HCT116 (cell line): Measurements from ENCODE around the gene ADAM19. TPM values are rescaled to one million over a fixed set of nuclear protein-coding genes. Genes with fewer than 3 reads are reported as not detected.

Source experiments
- ATAC-seq: fragments of 200-7000 bp; cut with Tn5 transposase; 2 replicates; pipeline ENCODE4 v1.9.1; 2020; ENCODE audit warnings: mild to moderate bottlenecking, moderate library complexity
- BruUV-seq: library from RNA; stranded (reverse); fragments of 400-500 nt; replicated peaks from 2 replicates; lab custom pipeline; 2021; lab: Mats Ljungman, UMichigan
- CTCF ChIA-PET: fragments of 300-600 bp; sonication (Branson Sonifier 250); formaldehyde crosslinking; loops from one replicate; lab custom pipeline; 2021; ENCODE audit warnings: antibody characterized with exemption; lab: Charles Lee
- POLR2A ChIA-PET: fragments of 300-600, 350-600 bp; sonication (Branson Sonifier 250); formaldehyde crosslinking; loops from one replicate; lab custom pipeline; 2021; ENCODE audit warnings: antibody characterized with exemption; lab: Charles Lee
- RAD21 ChIA-PET, 2 experiments: fragments of 300-600 bp; sonication (Branson Sonifier 250); formaldehyde crosslinking; loops; one replicate each; lab custom pipeline; 2023; ENCODE audit warnings: low total read pairs in 2 of 2; ENCODE audit not compliant: uncharacterized antibody in 2 of 2, unreplicated experiment in 2 of 2, low non-redundant PET in 1 of 2; lab: Charles Lee
- DNase-seq: peaks from one replicate; pipeline ENCODE4 v3.0.0-alpha.2; 2010; ENCODE audit warnings: low read depth, low spot score
- H2AFZ ChIP-seq: fragments of 200-600 bp; shearing (Covaris generic), sonication (generic); 2 replicates; pipeline ENCODE4 v1.6.1; 2017; ENCODE audit warnings: low read depth, mixed run types, mixed read lengths, antibody characterized with exemption, low read length; ENCODE audit not compliant: poor library complexity, severe bottlenecking
- H3K27ac ChIP-seq: 2 replicates; pipeline ENCODE4 v1.5.1; 2012; ENCODE audit warnings: low read depth, low read length
- H3K27me3 ChIP-seq: fragments of 200-600 bp; sonication (generic); 2 replicates; pipeline ENCODE4 v1.6.1; 2016; ENCODE audit warnings: mixed run types, low read length, mixed read lengths; ENCODE audit not compliant: insufficient read depth
- H3K36me3 ChIP-seq, 2 experiments: fragments of 200-500 bp in 1 of 2; fragments of 200-600 bp in 1 of 2; sonication (Bioruptor generic) in 1 of 2; sonication (generic) in 1 of 2; 2 replicates each; pipeline versions ENCODE4 v1.5.1 to v1.6.1; 2014 to 2016; ENCODE audit warnings: low read length in 2 of 2, inconsistent platforms in 1 of 2, mixed read lengths in 1 of 2, mixed run types in 1 of 2; ENCODE audit not compliant: insufficient read depth in 2 of 2, control insufficient read depth in 1 of 2
- H3K4me1 ChIP-seq, 2 experiments: fragments of 200-600 bp in 1 of 2; sonication (generic) in 1 of 2; 2 replicates each; pipeline versions ENCODE4 v1.5.1 to v1.6.1; 2012 to 2017; ENCODE audit warnings: low read length in 2 of 2, inconsistent platforms in 1 of 2, mild to moderate bottlenecking in 1 of 2, mixed read lengths in 1 of 2, mixed run types in 1 of 2, moderate library complexity in 1 of 2; ENCODE audit not compliant: insufficient read depth in 2 of 2, control insufficient read depth in 1 of 2
- H3K4me2 ChIP-seq: fragments of 200-600 bp; sonication (generic); 2 replicates; pipeline ENCODE4 v1.6.1; 2017; ENCODE audit warnings: mixed run types, low read length, mixed read lengths
- H3K4me3 ChIP-seq, 2 experiments: fragments of 200-600 bp in 1 of 2; sonication (generic) in 1 of 2; replicated peaks in 1 of 2; 2 replicates each; pipeline ENCODE4 v1.5.1; 2011 to 2016; ENCODE audit warnings: low read length in 2 of 2, control low read depth in 1 of 2, low read depth in 1 of 2, mild to moderate bottlenecking in 1 of 2, mixed read lengths in 1 of 2, mixed run types in 1 of 2
- H3K79me2 ChIP-seq: fragments of 200-600 bp; sonication (generic); 2 replicates; pipeline ENCODE4 v1.6.1; 2017; ENCODE audit warnings: mild to moderate bottlenecking, mixed run types, low read length, moderate library complexity, mixed read lengths; ENCODE audit not compliant: insufficient read depth
- H3K9ac ChIP-seq: fragments of 200-600 bp; sonication (generic); 2 replicates; pipeline ENCODE4 v1.6.1; 2016; ENCODE audit warnings: low read length, mixed read lengths
- H3K9me2 ChIP-seq: fragments of 200-600 bp; sonication (generic), shearing (Covaris generic); 2 replicates; pipeline ENCODE4 v1.6.1; 2017; ENCODE audit warnings: mixed run types, mild to moderate bottlenecking, moderate library complexity; ENCODE audit not compliant: insufficient read depth
- H3K9me3 ChIP-seq, 2 experiments: fragments of 200-500 bp in 1 of 2; fragments of 200-600 bp in 1 of 2; sonication (Bioruptor generic) in 1 of 2; sonication (generic) in 1 of 2; 2 replicates each; pipeline ENCODE4 v1.6.1; 2014 to 2017; ENCODE audit warnings: low read length in 2 of 2, mixed read lengths in 2 of 2, inconsistent platforms in 1 of 2, low read depth in 1 of 2, mild to moderate bottlenecking in 1 of 2, mixed run types in 1 of 2, moderate library complexity in 1 of 2; ENCODE audit not compliant: control insufficient read depth in 1 of 2, insufficient read depth in 1 of 2
- H4K20me1 ChIP-seq: fragments of 200-600 bp; sonication (generic), shearing (Covaris generic); 2 replicates; pipeline ENCODE4 v1.6.1; 2017; ENCODE audit warnings: mixed run types, mild to moderate bottlenecking, moderate library complexity; ENCODE audit not compliant: insufficient read depth
- CBX3 ChIP-seq: IDR thresholded peaks from 2 replicates; pipeline ENCODE4 v1.6.1; 2012; ENCODE audit warnings: low read depth
- FOSL1 ChIP-seq: IDR thresholded peaks from 2 replicates; pipeline ENCODE4 v1.6.1; 2012; ENCODE audit warnings: low read depth
- JUND ChIP-seq: IDR thresholded peaks from 2 replicates; pipeline ENCODE4 v1.6.1; 2012
- POLR2A ChIP-seq: IDR thresholded peaks from 2 replicates; pipeline ENCODE4 v1.7.0; 2011; ENCODE audit warnings: borderline replicate concordance; ENCODE audit not compliant: insufficient read depth, insufficient read length; ENCODE audit errors: extremely low read depth
- SIN3A ChIP-seq: IDR thresholded peaks from 2 replicates; pipeline ENCODE4 v1.6.1; 2012; ENCODE audit warnings: low read depth
- SP1 ChIP-seq: IDR thresholded peaks from 2 replicates; pipeline ENCODE4 v1.6.1; 2012; ENCODE audit warnings: low read depth
- SRF ChIP-seq: IDR thresholded peaks from 2 replicates; pipeline ENCODE4 v1.6.1; 2012; ENCODE audit warnings: low read depth
- intact Hi-C: fragments of 100-400 bp; cut with micrococcal nuclease; formaldehyde crosslinking; loops from 2 replicates; pipeline ENCODE4 v1.10.0; 2022
- total RNA-seq: library from RNA; stranded (reverse); gene quantifications from one replicate; pipeline ENCODE4 v1.2.1, GENCODE V29; 2021; ENCODE audit not compliant: unreplicated experiment
- TF ChIP-seq, protein P1 (sequence below), 3 experiments: fragments of 200-600 bp in 1 of 3; sonication (generic) in 1 of 3; IDR thresholded peaks in 2 of 3; conservative IDR thresholded peaks in 1 of 3; 2 replicates each; pipeline ENCODE4 v1.5.1; 2012 to 2017; ENCODE audit warnings: low read depth in 2 of 3, low read length in 2 of 3, antibody characterized with exemption in 1 of 3, borderline replicate concordance in 1 of 3, control low read depth in 1 of 3, mild to moderate bottlenecking in 1 of 3, mixed read lengths in 1 of 3, mixed run types in 1 of 3, moderate library complexity in 1 of 3; ENCODE audit not compliant: insufficient read depth in 1 of 3
- TF ChIP-seq, protein P2 (sequence below): IDR thresholded peaks from 2 replicates; pipeline ENCODE4 v1.6.1; 2012

The ADAM19 gene
- total RNA-seq, 1 experiment from 2014 or later: 77.3 TPM

DNA sequence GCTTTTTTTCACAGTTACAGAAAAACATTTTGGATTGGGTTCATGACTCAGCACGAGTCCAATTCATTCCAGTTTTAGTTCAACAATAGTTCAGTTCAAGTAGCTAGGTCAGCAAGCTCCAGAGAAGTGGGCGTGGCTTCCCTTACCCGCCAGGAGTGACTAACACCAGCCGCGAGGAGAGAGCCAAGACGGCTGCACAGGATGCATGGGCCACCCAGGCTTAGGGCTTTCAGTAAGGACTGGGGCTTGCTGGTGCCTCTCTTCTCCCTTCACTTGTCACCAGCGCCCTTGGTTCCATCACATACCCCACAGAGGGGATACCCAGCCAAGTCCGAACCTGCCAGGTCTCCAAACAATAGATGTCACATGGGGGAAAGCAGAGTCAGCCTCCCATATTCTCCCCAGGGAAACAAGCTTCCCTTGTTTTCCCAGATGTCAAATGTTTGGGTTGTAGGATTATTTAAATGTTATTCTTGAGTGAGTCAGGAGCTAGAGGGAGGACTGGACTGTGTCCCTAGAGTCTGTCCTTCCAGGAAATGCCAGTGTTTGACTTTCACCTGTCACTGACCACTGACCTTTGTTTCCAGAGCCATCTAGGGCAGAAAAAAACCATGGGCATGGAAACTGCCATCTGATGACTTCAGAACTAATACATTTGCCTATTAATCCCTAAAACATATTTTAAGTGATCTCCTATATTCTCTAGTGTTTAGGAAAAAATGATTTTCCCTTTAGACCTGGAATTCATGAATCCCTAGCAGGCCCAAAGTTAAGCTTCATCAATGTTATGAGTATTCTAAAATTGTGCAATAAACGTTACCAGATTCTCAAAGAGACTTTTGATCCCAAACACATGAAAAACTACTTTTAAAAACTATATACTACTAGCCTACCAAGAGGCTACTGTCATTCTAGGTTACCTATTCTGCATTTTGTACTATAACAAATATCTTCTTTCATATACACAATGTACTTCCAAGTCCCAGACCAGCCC lies 63.6 kb downstream of the ADAM19 start:
- Histone ChIP-seq H3K4me2 (peak overlapping the region; percentile 60), H2AFZ (no peak overlapping the region)

More for the DNA sequence above, 63.6 kb downstream of the ADAM19 start:
- H3K9me2 ChIP-seq: no peaks in the 10 kb centered on the region
- ChIA-PET RAD21 (no interaction called here), CTCF (interaction anchor here (1.2 kb wide), 1 partner anchor 231 kb away, joined by 4 read pairs; the partner anchor contains the start of gene LSM11), POLR2A (no interaction called here)
- peak overlapping the region in 1 of 2 experiments; percentile 15; a peak in 1 of 4 replicates for H3K4me3 ChIP-seq
- H4K20me1 ChIP-seq: no peaks in the 10 kb centered on the region
- no peak for TF ChIP-seq SRF
- TF ChIP-seq JUND: peak; percentile 45
- no peak for TF ChIP-seq POLR2A
- TF ChIP-seq, protein P1, sequence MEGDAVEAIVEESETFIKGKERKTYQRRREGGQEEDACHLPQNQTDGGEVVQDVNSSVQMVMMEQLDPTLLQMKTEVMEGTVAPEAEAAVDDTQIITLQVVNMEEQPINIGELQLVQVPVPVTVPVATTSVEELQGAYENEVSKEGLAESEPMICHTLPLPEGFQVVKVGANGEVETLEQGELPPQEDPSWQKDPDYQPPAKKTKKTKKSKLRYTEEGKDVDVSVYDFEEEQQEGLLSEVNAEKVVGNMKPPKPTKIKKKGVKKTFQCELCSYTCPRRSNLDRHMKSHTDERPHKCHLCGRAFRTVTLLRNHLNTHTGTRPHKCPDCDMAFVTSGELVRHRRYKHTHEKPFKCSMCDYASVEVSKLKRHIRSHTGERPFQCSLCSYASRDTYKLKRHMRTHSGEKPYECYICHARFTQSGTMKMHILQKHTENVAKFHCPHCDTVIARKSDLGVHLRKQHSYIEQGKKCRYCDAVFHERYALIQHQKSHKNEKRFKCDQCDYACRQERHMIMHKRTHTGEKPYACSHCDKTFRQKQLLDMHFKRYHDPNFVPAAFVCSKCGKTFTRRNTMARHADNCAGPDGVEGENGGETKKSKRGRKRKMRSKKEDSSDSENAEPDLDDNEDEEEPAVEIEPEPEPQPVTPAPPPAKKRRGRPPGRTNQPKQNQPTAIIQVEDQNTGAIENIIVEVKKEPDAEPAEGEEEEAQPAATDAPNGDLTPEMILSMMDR (IDR thresholded peaks at IDR 0.05 in 2 of 3, conservative IDR thresholded peaks at IDR 0.05 in 1 of 3; ENCODE audit: borderline replicate concordance in 1 of 3, insufficient read depth in 1 of 3, low read depth in 2 of 3, low read length in 2 of 3): no peak
- TF ChIP-seq SP1: peak; percentile 65
- TF ChIP-seq FOSL1: peak; percentile 48
- peak; percentile 67 for TF ChIP-seq CBX3
- TF ChIP-seq, protein P2, sequence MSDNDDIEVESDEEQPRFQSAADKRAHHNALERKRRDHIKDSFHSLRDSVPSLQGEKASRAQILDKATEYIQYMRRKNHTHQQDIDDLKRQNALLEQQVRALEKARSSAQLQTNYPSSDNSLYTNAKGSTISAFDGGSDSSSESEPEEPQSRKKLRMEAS: peak; percentile 54
- TF ChIP-seq SIN3A: peak; percentile 64; the same call in 1 of the 2 replicates
- ATAC-seq (peak; percentile 96), DNase-seq (peak; percentile 66)
- intact Hi-C loops: no loop called here
- H3K79me2 ChIP-seq: no peaks in the 10 kb centered on the region; the same call in 1 of the 2 replicates
- H3K36me3 ChIP-seq: peaks cover 0 to 10% of the 10 kb centered on the region in 2 experiments; a peak in 2 of 4 replicates
- no peaks in the 10 kb centered on the region for H3K9me3 ChIP-seq
- H3K9ac ChIP-seq: peak overlapping the region; percentile 42
- H3K27ac ChIP-seq: peak overlapping the region; percentile 50
- peaks cover 12 to 59% of the 10 kb centered on the region in 2 experiments for H3K4me1 ChIP-seq
- BruUV-seq: no TSS peak
- no peaks in the 10 kb centered on the region for H3K27me3 ChIP-seq
